Measurements from ENCODE around the gene PRRC1.

PRRC1 gene

GRCh38 chr5:127508644-127509373, 8.6 kb upstream of the PRRC1 start:
- no peak overlapping the region for H3K27ac ChIP-seq
- H4K20me1 ChIP-seq (ENCODE audit: insufficient read depth) = no peaks in the 10 kb centered on the region
- H3K27me3 ChIP-seq (ENCODE audit: insufficient read depth, low read depth) = no peaks in the 10 kb centered on the region
- H3K4me3 ChIP-seq (IDR thresholded peaks at IDR 0.05; ENCODE audit: insufficient read depth, low read depth, low read length) = no peak overlapping the region
- no peaks in the 10 kb centered on the region for H3K79me2 ChIP-seq (ENCODE audit: insufficient read depth, low read depth)
- TF ChIP-seq, protein P1, sequence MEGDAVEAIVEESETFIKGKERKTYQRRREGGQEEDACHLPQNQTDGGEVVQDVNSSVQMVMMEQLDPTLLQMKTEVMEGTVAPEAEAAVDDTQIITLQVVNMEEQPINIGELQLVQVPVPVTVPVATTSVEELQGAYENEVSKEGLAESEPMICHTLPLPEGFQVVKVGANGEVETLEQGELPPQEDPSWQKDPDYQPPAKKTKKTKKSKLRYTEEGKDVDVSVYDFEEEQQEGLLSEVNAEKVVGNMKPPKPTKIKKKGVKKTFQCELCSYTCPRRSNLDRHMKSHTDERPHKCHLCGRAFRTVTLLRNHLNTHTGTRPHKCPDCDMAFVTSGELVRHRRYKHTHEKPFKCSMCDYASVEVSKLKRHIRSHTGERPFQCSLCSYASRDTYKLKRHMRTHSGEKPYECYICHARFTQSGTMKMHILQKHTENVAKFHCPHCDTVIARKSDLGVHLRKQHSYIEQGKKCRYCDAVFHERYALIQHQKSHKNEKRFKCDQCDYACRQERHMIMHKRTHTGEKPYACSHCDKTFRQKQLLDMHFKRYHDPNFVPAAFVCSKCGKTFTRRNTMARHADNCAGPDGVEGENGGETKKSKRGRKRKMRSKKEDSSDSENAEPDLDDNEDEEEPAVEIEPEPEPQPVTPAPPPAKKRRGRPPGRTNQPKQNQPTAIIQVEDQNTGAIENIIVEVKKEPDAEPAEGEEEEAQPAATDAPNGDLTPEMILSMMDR (conservative IDR thresholded peaks at IDR 0.05; ENCODE audit: low read depth, low read length) = no peak
- H3K9ac ChIP-seq = no peak overlapping the region
- H3K36me3 ChIP-seq (ENCODE audit: insufficient read depth) = no peaks in the 10 kb centered on the region
- no peak overlapping the region; the same call in 1 of the 2 replicates for H2AFZ ChIP-seq (ENCODE audit: low read depth)
- H3K4me1 ChIP-seq (ENCODE audit: low read depth, poor library complexity, severe bottlenecking) = peaks cover 6% of the 10 kb centered on the region
- no peak overlapping the region for H3K4me2 ChIP-seq

GRCh38 chr5:127513408-127513970, 4.0 kb upstream of the PRRC1 start:
- H3K27me3 ChIP-seq (ENCODE audit: insufficient read depth, low read depth) = no peaks in the 10 kb centered on the region
- H3K79me2 ChIP-seq (ENCODE audit: insufficient read depth, low read depth) = peaks cover 7% of the 10 kb centered on the region
- no peak overlapping the region for H3K9ac ChIP-seq
- H3K4me2 ChIP-seq = no peak overlapping the region
- no peaks in the 10 kb centered on the region for H3K36me3 ChIP-seq (ENCODE audit: insufficient read depth)
- no peak overlapping the region for H3K27ac ChIP-seq
- no peaks in the 10 kb centered on the region for H4K20me1 ChIP-seq (ENCODE audit: insufficient read depth)
- H2AFZ ChIP-seq (ENCODE audit: low read depth) = no peak overlapping the region
- H3K4me3 ChIP-seq (IDR thresholded peaks at IDR 0.05; ENCODE audit: insufficient read depth, low read depth, low read length) = no peak overlapping the region
- peaks cover 13% of the 10 kb centered on the region for H3K4me1 ChIP-seq (ENCODE audit: low read depth, poor library complexity, severe bottlenecking)
- TF ChIP-seq, protein P1 (conservative IDR thresholded peaks at IDR 0.05; ENCODE audit: low read depth, low read length) = no peak

GRCh38 chr5:127514816-127515215, 2.6 kb upstream of the PRRC1 start:
- Histone ChIP-seq H3K27ac (no peak overlapping the region), H3K9ac (no peak overlapping the region), H4K20me1 (ENCODE audit: insufficient read depth) (no peaks in the 10 kb centered on the region), H3K4me2 (no peak overlapping the region), H2AFZ (ENCODE audit: low read depth) (no peak overlapping the region), H3K4me1 (ENCODE audit: low read depth, poor library complexity, severe bottlenecking) (peaks cover 15% of the 10 kb centered on the region), H3K79me2 (ENCODE audit: insufficient read depth, low read depth) (peaks cover 20% of the 10 kb centered on the region), H3K36me3 (ENCODE audit: insufficient read depth) (no peaks in the 10 kb centered on the region), H3K27me3 (ENCODE audit: insufficient read depth, low read depth) (no peaks in the 10 kb centered on the region), H3K4me3 (IDR thresholded peaks at IDR 0.05; ENCODE audit: insufficient read depth, low read depth, low read length) (no peak overlapping the region)
- TF ChIP-seq, protein P1 (conservative IDR thresholded peaks at IDR 0.05; ENCODE audit: low read depth, low read length) = no peak

- H2AFZ ChIP-seq (ENCODE audit: low read depth) = no peak overlapping the region
- no peak overlapping the region for H3K4me3 ChIP-seq (IDR thresholded peaks at IDR 0.05; ENCODE audit: insufficient read depth, low read depth, low read length)
- no peaks in the 10 kb centered on the region for H3K27me3 ChIP-seq (ENCODE audit: insufficient read depth, low read depth)
- TF ChIP-seq, protein P1 (conservative IDR thresholded peaks at IDR 0.05; ENCODE audit: low read depth, low read length) = no peak
- H3K4me1 ChIP-seq (ENCODE audit: low read depth, poor library complexity, severe bottlenecking) = peaks cover 15% of the 10 kb centered on the region
- H3K36me3 ChIP-seq (ENCODE audit: insufficient read depth) = no peaks in the 10 kb centered on the region
- H3K9ac ChIP-seq = no peak overlapping the region
- peaks cover 31% of the 10 kb centered on the region for H3K79me2 ChIP-seq (ENCODE audit: insufficient read depth, low read depth)
- H4K20me1 ChIP-seq (ENCODE audit: insufficient read depth) = no peaks in the 10 kb centered on the region
- H3K27ac ChIP-seq = no peak overlapping the region
- no peak overlapping the region for H3K4me2 ChIP-seq
These were observed 1.6 kb upstream of the PRRC1 start for GRCh38 chr5:127515693-127516440.

Data from KMS-11 (cell line).